Effector CD8-positive, alpha-beta T cell (primary cell): ENCODE results near the gene GALNT18.
"Not testable (repeated sequence)": the region's sequence is repeated elsewhere in the genome, so short reads cannot be mapped to it uniquely, and the experiment has no call there.

Experiments
- DNase-seq: peaks from one replicate; lab custom pipeline; 2025; lab: John Stamatoyannopoulos, UW

The GALNT18 gene

GRCh38 chr11:11384829-11385228, 237.0 kb downstream of the GALNT18 start:
- no peak for DNase-seq

GRCh38 chr11:11383995-11384394, 237.8 kb downstream of the GALNT18 start:
- no peak for DNase-seq

GRCh38 chr11:11382858-11383532, 238.8 kb downstream of the GALNT18 start:
- DNase-seq = no peak

GRCh38 chr11:11381471-11382105, 240.2 kb downstream of the GALNT18 start:
- DNase-seq = no peak

- DNase-seq = no peak
Observed at GRCh38 chr11:11380883-11381282, 240.9 kb downstream of the GALNT18 start.

- no peak for DNase-seq
Observed at GRCh38 chr11:11380340-11380739, 241.5 kb downstream of the GALNT18 start.

GRCh38 chr11:11379661-11380060, 242.1 kb downstream of the GALNT18 start:
- no peak for DNase-seq

- DNase-seq = no peak
Observed at GRCh38 chr11:11378184-11378940, 243.4 kb downstream of the GALNT18 start.

- DNase-seq = no peak
Observed at GRCh38 chr11:11374358-11375148, 247.3 kb downstream of the GALNT18 start.

- no peak for DNase-seq
Observed at GRCh38 chr11:11373934-11374333, 247.9 kb downstream of the GALNT18 start.

- DNase-seq = no peak
Observed at GRCh38 chr11:11372461-11372860, 249.3 kb downstream of the GALNT18 start.

- DNase-seq = no peak
Observed at GRCh38 chr11:11370962-11371303, 250.9 kb downstream of the GALNT18 start.

- DNase-seq = no peak
Observed at GRCh38 chr11:11370255-11370961, 251.4 kb downstream of the GALNT18 start.

- DNase-seq = no peak
Observed at GRCh38 chr11:11366793-11367192, 255.0 kb downstream of the GALNT18 start.

- DNase-seq = no peak
Observed at GRCh38 chr11:11363674-11364073, 258.1 kb downstream of the GALNT18 start.

- no peak for DNase-seq
Observed at GRCh38 chr11:11359611-11360010, 262.2 kb downstream of the GALNT18 start.

- no peak for DNase-seq
Observed at GRCh38 chr11:11356842-11357241, 265.0 kb downstream of the GALNT18 start.

GRCh38 chr11:11352878-11353277, 268.9 kb downstream of the GALNT18 start, which contains the start of gene CSNK2A3:
TSS of gene CSNK2A3 (minus strand) at chr11:11353250. CDS start at chr11:11353119, 131 bp downstream.
- DNase-seq = not testable (repeated sequence)

- DNase-seq = not testable (repeated sequence)
Observed at GRCh38 chr11:11351851-11352250, 270.0 kb downstream of the GALNT18 start.

- DNase-seq = no peak
Observed at GRCh38 chr11:11351042-11351586, 270.7 kb downstream of the GALNT18 start.

- no peak for DNase-seq
Observed at GRCh38 chr11:11349870-11350337, 271.9 kb downstream of the GALNT18 start.
